Activated T-helper 9 cell treated with anti-CD3 and anti-CD28 coated beads, Interleukin-2, amount 50 U/mL, for 16 hours (primary cell): ENCODE measurements around the gene GJA5.
"Not testable (repeated sequence)": the region's sequence is repeated elsewhere in the genome, so short reads cannot be mapped to it uniquely, and the experiment has no call there.

ENCODE experiments used
- DNase-seq: peaks from one replicate; pipeline ENCODE4 v3.0.0-alpha.2; 2020; ENCODE audit warnings: low read depth

Gene GJA5

GRCh38 chr1:147762233-147763024 lies 2.0 kb upstream of the GJA5 start:
- no peak for DNase-seq

DNA sequence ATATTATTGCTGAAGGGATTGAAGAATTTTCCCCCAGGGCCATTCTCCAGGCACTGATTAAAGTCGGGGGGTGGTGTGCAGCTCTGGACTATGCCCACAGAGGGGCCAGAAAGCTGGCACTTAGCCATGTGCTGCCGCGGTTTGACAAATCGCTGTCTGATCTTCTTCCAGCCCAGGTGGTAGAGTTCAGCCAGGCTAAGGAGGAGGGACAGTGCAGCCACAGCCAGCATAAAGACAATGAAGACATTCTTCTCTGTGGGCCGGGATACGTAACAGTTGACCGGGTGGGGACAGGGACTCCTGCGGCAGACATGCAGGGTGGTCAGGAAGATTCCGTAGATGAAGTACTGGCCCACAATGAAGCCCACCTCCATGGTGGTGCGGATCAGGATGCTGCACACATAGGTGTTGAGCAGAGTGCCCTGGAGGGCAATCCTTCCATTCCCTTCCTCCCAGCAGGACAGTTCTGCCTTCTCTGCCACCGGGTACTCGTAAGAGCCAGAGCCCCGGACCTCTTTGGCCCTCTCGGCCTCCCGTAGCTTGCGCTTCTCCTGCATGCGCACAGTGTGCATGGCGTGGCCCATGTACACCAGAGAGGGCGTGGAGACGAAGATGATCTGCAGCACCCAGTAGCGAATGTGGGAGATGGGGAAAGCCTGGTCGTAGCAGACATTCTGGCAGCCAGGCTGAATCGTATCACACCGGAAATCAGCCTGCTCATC lies 1.9 kb downstream of the GJA5 start:
- DNase-seq = no peak

GRCh38 chr1:147757015-147757990 lies 3.1 kb downstream of the GJA5 start:
- DNase-seq = no peak

DNA sequence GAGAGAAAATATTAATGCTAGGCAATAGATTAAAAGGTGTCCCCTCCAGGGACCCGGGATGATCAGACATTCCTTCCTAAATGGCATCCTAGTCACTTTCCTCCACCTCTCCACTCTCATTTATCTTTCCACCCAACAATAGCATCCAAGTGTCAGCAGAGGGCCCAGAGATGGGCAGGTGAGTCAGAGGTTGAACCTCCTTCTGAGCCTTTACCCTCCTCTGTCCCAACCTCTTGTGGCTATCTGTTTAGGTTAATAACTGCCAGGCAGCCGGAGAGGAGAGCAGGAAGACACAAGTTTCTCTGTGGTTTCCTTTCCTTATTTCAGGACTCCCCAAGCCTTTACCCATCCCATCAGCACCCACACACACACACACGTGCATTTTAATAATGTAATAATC lies 4.1 kb downstream of the GJA5 start:
- DNase-seq = no peak

- DNase-seq = no peak
Observed at GRCh38 chr1:147754661-147755060, 5.7 kb downstream of the GJA5 start.

- DNase-seq = no peak
Observed at GRCh38 chr1:147753081-147753480, 7.3 kb downstream of the GJA5 start.

DNA sequence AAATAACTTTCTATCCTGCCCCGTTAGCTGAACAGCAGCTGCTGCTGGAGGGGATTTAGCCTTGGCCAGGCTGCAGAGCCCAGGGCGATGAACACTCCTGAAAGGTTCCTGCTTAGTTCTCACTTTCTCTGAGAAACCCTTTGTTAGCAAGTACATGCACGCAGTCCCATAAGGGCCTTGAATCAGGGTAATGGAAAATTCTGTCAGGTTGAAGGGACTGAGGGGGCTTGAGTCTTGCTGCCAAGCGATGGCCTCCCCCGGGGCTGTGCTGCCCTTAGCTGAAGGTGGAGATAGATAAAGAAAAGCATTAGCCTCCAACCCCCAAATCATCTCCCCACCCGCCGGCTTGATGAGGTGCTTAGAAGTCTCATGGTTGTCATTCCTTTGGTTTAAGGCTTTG lies 7.9 kb downstream of the GJA5 start:
- DNase-seq = no peak

DNA sequence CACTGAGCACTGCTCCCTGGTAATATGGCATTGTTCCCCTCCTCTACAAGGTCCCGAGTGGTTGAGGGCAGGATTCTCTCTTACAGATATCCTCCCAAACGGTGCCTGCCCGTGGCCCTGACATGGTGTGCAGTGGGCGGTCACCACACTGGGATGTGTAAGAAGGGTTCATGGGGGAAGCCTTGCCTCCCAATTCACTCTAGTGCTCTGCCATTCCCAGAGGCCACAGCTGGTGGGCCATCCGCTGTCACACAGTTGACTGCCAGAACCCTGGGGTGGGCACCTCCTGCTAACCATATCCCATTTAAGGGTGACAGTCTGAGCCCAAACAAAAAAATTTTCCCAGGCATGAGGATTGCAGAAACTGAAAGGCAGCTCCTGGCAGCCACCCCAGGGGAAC lies 9.1 kb downstream of the GJA5 start:
- DNase-seq = no peak

GRCh38 chr1:147750618-147751217 lies 9.7 kb downstream of the GJA5 start:
- DNase-seq = no peak

DNA sequence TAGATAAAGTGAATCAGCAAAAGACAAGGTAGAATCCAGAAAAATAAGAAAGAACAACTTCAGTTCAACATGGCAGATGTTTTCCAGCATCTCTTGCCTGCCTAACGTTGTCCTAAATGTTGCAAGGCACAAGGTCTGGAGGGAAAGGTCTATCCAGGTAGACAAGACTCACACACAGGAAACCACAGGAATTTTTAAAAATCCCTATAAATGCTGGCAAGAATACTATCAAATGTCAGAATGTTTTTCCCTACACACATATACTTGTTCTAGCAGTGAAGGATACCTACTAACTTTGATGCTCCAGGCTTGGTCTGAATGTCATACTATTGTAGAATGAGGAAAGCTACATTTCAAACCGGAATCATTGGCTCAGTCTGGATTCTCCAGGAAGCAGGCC lies 10.6 kb downstream of the GJA5 start:
- DNase-seq = no peak

- DNase-seq = no peak
Observed at GRCh38 chr1:147748676-147749350, 11.6 kb downstream of the GJA5 start.

GRCh38 chr1:147747966-147748365 lies 12.4 kb downstream of the GJA5 start:
- DNase-seq = no peak

DNA sequence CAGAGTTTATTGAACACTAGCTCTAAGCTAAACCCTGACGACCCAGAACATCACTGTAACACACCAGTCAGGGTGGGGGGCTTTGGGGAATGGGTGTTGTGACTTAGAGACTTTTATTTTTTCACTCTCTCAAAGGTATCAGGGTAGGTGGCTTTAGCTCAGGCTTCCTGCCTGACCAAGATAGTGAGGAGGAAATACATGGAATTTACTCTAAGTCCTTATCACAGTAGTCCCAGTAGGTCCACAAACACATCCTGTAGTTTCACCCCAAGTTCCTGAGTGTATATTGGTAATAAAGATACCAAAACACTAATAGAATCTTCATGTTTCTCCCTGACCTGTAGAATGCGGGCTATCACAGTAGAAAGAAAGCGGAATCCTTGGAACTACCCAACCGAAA lies 15.1 kb downstream of the GJA5 start:
- no peak for DNase-seq

- no peak for DNase-seq
Observed at GRCh38 chr1:147741065-147741464, 19.3 kb downstream of the GJA5 start.

GRCh38 chr1:147740391-147740790 lies 20.0 kb downstream of the GJA5 start:
- no peak for DNase-seq

GRCh38 chr1:147738739-147739476 lies 21.5 kb downstream of the GJA5 start:
- DNase-seq = no peak

DNA sequence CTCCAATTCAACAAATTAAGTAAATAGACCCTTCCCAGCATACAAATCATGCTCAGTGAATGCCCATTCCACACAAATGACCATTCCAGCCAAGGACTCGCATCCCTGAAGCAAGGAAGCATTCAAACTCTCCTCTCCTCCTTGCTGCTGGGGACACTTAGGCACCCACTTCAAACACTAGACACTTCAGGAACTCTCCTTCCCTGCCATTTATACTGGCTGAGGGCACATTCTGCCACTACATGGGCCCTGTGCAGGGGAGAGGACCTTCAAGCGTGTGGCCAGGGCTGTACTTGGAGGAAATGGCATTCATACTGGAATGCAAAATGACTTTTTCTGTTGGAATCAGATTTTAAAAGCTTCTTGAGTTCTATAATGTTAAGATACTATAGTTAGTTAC lies 22.3 kb downstream of the GJA5 start:
- DNase-seq = no peak

DNA sequence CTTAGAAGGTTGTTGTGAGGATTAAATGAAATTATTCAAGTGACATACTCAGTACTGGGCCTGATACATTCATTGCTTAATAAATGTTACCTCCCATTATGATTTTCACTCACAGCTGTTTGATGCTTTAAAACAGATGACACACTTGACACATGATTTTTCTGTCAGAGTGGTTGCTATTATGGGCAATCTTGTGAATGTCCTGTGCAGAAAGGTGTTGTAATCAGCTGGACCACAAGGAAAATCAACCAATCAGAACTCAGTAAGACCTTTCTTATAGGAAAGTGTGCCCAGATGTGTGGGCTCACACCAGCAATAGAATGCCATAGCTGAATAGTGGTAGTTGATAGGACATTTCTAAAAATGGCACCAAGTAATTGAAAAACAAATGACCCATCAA lies 23.5 kb downstream of the GJA5 start:
- DNase-seq = no peak

- DNase-seq = no peak
Observed at GRCh38 chr1:147735423-147735822, 25.0 kb downstream of the GJA5 start.

DNA sequence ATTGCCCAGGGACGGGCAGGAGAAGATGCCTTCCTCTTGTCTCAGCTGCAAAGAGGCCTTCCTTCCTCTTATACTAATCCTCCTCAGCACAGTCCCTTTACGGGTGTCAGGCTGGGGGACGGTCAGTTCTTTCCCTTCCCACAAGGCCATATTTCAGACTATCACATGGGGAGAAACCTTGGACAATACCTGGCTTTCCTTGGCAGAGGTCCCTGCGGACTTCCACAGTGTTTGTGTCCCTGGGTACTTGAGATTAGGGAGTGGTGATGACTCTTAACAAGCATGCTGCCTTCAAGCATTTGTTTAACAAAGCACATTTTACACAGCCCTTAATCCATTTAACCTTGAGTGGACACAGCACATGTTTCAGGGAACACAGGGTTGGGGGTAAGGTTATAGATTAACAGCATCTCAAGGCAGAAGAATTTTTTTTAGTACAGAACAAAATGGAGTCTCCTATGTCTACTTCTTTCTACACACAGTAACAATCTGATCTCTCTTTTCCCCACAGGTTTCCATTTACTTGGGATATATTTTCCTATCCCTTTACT lies 26.0 kb downstream of the GJA5 start:
- DNase-seq = not testable (repeated sequence)
